Epithelial cell of proximal tubule (primary cell): ENCODE results near the gene FGF8. TPM values are rescaled to one million over a fixed set of nuclear protein-coding genes. Genes with fewer than 3 reads are reported as not detected.
A peak's percentile ranks its signal among the peaks of the same experiment; 100 is the strongest.

Experiments used
- DNase-seq: peaks from one replicate; pipeline ENCODE4 v3.0.0-alpha.2; 2011; ENCODE audit warnings: low read depth
- H3K4me3 ChIP-seq: 2 replicates; pipeline ENCODE4 v1.5.1; 2011; ENCODE audit warnings: low read depth, mild to moderate bottlenecking, low read length
- total RNA-seq: library from RNA; depleted of rRNA; stranded (reverse); fragments of >200 nt; gene quantifications from 2 replicates; pipeline ENCODE4 v1.2.3, GENCODE V29; 2015
- TF ChIP-seq, protein P1 (sequence below): conservative IDR thresholded peaks from 2 replicates; pipeline ENCODE4 v1.5.1; 2012; ENCODE audit warnings: low read depth, mild to moderate bottlenecking, low read length

Gene FGF8
- total RNA-seq, 1 donor from 2014 or later, result not detected

DNA sequence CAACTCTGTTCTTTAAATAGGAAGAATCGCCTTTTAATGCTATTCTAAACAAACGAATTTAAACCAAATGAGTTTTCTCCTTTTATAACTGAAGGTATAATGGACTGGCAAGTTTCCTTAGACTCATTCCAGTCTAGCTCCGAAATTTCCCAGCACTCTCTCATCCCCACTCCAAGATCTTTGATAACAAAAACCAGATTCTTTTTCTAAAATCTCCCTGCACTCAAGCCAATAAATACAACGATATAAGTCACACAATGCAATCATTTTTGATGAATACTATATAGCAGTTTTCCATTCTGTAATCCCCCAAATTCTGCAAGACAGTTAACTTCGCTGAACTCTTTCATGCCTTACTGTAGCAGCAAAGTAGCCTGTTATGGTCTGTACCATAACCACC lies 40.5 kb upstream of the FGF8 start:
- H3K4me3 ChIP-seq, result peak overlapping the region; percentile 94
- TF ChIP-seq, protein P1, sequence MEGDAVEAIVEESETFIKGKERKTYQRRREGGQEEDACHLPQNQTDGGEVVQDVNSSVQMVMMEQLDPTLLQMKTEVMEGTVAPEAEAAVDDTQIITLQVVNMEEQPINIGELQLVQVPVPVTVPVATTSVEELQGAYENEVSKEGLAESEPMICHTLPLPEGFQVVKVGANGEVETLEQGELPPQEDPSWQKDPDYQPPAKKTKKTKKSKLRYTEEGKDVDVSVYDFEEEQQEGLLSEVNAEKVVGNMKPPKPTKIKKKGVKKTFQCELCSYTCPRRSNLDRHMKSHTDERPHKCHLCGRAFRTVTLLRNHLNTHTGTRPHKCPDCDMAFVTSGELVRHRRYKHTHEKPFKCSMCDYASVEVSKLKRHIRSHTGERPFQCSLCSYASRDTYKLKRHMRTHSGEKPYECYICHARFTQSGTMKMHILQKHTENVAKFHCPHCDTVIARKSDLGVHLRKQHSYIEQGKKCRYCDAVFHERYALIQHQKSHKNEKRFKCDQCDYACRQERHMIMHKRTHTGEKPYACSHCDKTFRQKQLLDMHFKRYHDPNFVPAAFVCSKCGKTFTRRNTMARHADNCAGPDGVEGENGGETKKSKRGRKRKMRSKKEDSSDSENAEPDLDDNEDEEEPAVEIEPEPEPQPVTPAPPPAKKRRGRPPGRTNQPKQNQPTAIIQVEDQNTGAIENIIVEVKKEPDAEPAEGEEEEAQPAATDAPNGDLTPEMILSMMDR, result no peak
- DNase-seq, result no peak

DNA sequence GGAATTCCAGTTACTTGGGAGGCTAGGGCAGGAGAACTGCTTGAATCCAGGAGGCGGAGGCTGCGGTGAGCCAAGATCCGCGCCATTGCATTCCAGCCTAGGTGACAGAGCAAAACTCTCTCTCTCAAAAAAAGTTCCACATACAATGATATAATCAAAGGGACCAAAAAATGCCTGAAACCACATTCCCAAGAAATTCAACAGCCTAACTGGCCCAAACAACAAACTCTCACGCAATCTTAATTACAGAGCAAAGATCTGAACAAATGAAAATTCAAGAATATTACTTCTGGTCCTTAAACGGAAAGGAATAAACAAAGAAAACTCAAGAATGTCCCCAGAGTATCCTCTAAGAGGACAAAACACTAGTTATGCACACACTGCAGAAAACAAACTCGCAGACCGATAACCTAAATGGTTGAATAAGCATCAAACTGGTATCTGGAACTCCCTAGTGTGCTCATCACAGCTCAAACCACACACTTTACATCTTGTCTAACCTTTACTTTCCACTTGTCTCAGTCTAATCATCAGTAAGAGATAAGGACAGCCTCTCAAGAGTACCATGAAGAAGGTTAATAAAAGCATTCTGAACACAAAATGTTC lies 38.7 kb upstream of the FGF8 start:
- H3K4me3 ChIP-seq, result peak overlapping the region; percentile 94
- TF ChIP-seq, protein P1, result no peak
- DNase-seq, result no peak

DNA sequence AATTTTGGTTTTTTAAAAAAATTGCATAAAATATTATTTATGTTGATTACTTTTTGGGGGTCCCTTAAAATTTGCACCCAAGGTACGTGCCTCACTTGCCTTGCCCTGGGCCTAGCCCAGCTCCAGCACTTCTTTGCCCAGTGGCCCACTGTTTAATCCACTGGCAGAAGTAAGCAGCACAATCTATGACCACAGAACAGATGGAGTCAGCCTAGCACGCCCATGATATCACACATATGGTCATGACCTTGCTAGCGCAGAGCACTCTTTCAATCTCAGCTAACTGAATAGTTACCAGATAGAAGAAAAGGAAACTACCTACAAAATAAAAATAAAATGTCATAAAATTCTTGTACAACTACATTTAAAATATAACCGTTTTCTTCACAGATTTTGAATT lies 36.7 kb upstream of the FGF8 start:
- TF ChIP-seq, protein P1, result no peak
- H3K4me3 ChIP-seq, result no peak overlapping the region
- DNase-seq, result no peak

DNA sequence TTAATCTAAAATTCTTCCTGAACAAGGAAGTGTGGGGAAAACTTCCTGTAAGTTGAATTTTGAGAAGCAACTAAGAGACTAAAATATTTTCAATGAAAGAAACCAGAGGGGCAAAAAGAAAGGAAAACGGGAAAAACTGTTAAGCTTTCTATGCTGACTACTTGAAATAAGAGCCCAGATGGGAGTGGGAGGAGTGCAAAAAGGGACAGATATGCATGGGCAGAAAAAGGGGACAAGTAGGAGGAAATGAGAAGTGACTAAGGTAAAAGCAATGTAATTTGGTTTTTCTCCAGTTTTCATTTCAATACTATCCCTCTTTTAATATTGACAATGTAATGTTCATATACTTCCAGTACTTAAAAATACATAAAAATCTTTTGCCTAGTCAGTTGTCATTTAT lies 31.2 kb upstream of the FGF8 start:
- TF ChIP-seq, protein P1, result no peak
- no peak for DNase-seq
- H3K4me3 ChIP-seq, result no peak overlapping the region

DNA sequence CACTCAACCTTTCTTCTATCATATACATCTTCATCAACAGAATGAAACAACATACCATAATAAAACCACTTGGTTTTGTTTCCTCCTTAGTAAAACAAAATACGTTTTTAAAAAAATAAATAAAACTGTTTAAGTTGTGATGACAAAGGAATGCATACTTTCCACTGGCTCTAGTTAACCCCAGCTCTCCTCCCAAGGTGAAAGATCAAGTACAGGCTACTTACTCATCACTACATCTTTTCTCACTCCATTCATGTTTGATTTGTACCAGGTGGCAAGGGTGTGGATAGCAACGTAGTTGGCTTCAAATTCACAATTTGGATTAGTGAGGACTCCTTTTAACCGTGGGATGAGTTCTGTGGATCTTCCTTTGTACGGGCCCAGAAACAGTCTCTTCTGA lies 27.6 kb upstream of the FGF8 start:
- TF ChIP-seq, protein P1, result no peak
- no peak for DNase-seq
- H3K4me3 ChIP-seq, result no peak overlapping the region

DNA sequence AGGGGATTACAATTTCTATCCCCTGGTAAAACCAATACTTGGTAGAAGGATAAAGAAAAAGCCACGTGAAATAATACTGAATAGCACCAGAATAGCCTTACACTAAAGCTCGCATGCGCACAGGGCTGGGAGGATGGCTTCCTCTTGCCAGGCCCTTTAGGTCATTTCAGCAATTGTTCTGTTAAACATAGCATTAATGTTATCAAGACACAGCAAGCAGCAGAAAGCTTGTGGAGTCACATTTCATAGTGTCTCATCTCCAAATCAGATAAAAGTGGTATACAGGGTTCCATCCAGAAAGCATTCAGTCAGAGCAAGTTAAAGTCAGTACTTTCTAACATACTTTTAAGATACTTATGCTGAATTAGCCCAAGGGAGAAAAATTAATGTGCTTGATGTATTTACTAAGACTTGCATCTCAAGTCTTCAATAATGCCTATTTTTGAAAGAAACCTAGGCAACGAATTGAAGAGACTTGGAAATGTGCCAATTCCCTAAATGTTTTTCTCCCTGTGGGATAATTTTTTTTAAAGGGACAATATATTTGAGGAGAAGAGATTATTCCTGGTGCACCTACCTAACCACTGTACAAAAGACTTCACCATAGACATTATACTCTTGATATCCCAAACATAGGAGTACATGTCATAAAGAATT lies 21.6 kb upstream of the FGF8 start:
- DNase-seq, result no peak
- no peak overlapping the region for H3K4me3 ChIP-seq
- TF ChIP-seq, protein P1, result no peak

DNA sequence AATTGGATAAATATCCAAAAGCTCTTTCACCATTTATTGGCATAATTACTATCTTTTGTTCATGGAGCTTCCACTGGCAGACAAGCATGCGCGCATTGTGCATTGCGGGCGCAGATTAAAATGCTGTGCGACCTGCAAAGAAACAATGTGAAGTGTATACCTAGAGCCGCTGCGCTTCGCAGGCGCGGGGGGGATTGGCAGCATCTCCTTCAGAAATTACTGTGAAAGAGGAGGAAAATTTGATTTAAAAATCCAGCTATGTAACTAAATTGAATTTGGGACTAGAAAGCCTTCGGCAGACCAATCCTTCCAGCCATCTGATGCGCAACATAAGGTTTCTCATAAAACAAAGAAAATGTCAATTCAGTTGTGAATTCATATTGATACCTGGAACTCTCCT lies 17.6 kb upstream of the FGF8 start:
- TF ChIP-seq, protein P1, result no peak
- DNase-seq, result no peak
- H3K4me3 ChIP-seq, result no peak overlapping the region
